Kidney capillary endothelial cell (primary cell): ENCODE data around the gene SH3BP2.

Source experiments
- DNase-seq: peaks from one replicate; pipeline ENCODE4 v3.0.0-alpha.2; 2018; ENCODE audit warnings: low spot score

The SH3BP2 gene

GRCh38 chr4:2803624-2804448 is 11.0 kb downstream of the SH3BP2 start:
- DNase-seq = no peak

DNA sequence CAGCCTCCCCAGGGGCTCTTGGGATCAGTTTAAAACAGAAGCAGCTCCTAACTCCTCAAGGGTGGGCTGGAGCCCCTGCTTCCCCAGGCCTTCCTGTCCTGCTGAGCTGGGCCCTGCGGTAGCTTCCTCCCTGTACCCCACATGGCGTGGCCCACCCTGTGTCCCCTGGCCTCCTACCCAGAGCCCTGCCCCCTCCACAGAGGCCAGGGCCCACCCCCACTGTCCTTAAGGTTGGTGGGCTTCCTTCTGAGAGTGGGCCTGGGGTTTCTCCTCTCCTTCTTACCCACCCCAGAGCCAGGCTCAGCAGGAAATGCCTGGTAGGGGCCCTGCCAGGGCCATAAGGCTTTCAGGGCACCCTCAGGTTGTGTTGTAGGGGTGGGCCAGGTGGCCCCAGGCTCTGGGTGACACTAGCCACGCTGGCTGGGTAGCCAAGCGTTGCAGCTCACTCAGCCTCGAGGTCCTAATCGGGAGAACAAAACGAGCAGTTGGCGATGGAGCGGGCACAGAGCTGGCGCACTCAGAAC is 11.6 kb downstream of the SH3BP2 start:
- DNase-seq = no peak

DNA sequence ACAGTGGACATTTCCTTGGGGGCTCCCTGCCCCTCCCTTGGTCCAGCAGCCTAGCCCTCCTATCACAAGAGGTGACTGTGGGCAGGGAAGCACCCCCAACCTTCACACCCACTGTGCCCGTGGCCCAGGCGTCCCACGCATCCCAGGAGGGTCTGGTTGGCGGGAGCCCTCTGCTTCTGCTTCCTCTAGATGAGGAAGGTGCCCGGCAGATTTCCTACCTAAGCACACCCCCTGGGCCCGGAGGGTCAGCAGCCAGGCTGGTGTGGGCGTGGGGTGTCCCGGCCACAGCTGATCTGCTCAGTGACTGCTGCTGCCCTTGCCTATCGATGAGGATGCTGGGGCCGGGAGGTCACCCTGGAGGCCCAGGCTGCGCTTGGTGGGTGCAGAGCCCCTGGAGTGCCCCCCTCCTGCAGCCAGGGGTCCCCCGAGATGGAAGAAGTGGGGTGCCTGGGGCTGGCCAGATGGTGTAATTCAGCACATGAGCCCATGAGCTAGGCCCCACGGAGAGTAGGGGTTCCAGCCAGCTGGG is 12.2 kb downstream of the SH3BP2 start:
- DNase-seq = no peak

GRCh38 chr4:2805712-2806389 is 13.0 kb downstream of the SH3BP2 start:
- DNase-seq = peak; percentile 27

- no peak for DNase-seq
Measured at GRCh38 chr4:2806390-2807355, 13.8 kb downstream of the SH3BP2 start.

- no peak for DNase-seq
Measured at GRCh38 chr4:2807571-2807970, 14.7 kb downstream of the SH3BP2 start.

DNA sequence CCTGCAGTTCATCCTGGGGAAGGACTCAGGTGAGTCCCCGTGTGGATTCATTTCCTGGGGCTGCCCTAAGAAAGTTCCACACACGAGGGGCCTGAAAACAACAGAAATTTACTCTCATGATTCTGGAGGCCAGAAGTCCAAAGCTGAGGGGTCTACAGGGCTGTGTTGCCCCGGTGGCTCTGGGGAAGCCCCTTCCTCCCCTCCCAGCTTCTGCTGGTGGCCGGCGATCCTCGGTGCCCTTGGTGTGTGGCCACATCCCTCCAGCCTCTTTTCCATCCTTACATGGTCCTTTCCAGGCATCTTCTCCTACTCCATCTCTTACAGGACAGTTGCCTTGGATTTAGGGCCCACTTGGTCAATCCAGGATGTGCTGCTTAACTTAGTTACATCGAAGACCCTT is 15.1 kb downstream of the SH3BP2 start:
- no peak for DNase-seq

GRCh38 chr4:2809610-2810180 is 16.8 kb downstream of the SH3BP2 start:
- no peak for DNase-seq

- DNase-seq = no peak
Measured at GRCh38 chr4:2810388-2810787, 17.5 kb downstream of the SH3BP2 start.

- peak; percentile 79 for DNase-seq
Measured at GRCh38 chr4:2811830-2812611, 19.1 kb downstream of the SH3BP2 start.

GRCh38 chr4:2812612-2813354 is 19.9 kb downstream of the SH3BP2 start:
- DNase-seq = no peak

- DNase-seq = no peak
Measured at GRCh38 chr4:2813446-2814405, 20.8 kb downstream of the SH3BP2 start.

DNA sequence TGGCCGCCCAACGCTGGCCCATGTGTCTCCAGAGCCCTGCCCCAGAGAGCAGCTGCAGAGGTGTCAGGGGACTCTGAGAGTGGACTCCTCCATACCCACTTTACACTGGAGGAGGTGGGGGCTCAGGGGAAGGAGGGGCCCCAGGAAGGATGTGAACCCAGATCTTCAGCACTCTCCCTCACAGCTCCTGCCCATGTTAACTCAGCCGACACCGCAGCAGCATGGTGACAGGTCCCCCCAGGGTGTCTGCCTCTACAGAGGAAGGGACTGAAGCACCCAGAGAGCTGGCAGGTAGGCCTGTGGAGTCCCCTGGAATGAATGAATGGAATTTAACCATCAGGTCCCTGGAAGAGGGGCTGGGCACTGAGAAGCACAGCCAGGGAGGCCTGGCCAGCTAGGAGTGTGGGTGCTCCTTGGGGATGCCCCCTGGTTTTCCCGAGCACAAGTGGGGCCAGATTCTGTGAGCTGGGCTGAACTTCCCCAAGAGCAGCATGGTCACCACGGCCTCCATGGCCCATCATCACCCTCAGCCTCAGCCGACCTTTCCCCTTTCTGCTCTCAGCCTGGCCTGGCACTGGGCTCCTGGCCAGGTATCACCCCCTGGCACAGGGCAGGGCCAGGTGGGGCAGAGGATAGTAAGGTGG is 21.9 kb downstream of the SH3BP2 start:
- no peak for DNase-seq

- DNase-seq = no peak
Measured at GRCh38 chr4:2816401-2816954, 23.6 kb downstream of the SH3BP2 start.

DNA sequence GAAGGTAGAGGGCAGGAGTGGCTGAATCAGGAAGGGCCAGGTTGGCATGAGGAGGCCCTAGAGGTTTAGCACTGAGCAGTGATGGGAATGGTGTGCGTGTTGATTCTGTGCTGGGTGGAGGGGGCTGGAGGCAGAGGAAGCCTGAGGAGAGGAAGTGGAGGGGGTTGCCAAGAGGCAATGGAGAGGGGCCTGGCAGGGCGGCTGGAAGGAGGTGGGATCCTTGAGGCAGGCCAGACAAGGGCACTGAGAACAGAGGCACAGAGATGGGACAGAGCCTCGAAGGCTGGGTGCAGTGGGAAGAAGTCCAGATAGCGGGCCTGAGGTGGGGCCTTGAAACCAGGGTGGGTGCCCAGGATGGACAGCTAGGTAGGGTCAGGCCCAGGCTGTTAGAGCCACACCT is 24.3 kb downstream of the SH3BP2 start:
- DNase-seq = no peak

DNA sequence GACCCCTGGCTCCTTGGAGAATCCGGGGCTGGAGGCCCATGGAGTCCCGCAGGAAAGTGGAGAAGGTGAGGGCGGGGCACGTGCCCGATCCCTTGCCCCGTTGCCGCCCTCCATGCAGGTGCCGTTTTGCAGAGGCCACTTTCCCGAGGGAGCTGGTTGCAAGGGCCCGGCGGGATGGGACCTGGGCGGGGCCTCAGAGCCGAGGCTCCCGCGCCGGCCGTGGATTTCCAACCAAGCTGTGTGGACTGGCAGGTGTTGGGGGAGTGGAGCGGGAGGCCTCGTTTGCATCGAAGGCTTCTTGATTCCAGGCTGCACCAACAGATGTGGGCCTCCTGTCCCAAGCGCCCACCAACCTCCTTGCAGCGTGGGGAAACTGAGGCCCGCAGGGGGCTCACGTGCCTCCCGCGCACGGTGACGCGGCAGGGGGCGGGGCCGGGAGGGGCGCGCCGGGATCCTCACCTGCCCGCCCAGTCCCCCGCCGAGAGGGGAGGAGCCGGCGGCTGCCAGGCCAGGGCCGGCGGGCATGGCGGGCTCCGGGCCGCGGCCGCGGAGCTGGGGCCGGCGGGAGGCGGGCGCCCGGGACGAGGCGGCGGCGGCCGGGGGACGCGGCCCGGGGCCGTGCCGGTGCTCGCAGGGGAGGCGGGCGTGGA is 24.9 kb downstream of the SH3BP2 start:
- DNase-seq = no peak

GRCh38 chr4:2818351-2818939 is 25.6 kb downstream of the SH3BP2 start:
- no peak for DNase-seq
